ENCODE results near the gene PROX1. TPM values are rescaled to one million over a fixed set of nuclear protein-coding genes. Genes with fewer than 3 reads are reported as not detected.

PROX1 gene
- polyA plus RNA-seq, 1 donor (not counting 4 experiments of a cell fraction or from before 2014, with no cell fraction given): 0.20 TPM

- TF ChIP-seq CTCF (optimal IDR thresholded peaks at IDR 0.05 in 1 of 3, IDR thresholded peaks at IDR 0.05 in 1 of 3, conservative IDR thresholded peaks at IDR 0.05 in 1 of 3; ENCODE audit: extremely low read depth in 1 of 3, insufficient read depth in 2 of 3, low read length in 3 of 3) (no peak), EZH2 (IDR thresholded peaks at IDR 0.05; ENCODE audit: low read length) (no peak)
- no peak overlapping the region for H3K27ac ChIP-seq (ENCODE audit: control insufficient read depth, insufficient read depth, low read length)
- no peak overlapping the region for H2AFZ ChIP-seq (ENCODE audit: control insufficient read depth, low read length)
- no peaks in the 10 kb centered on the region for H3K9me1 ChIP-seq (ENCODE audit: control insufficient read depth, extremely low read depth, insufficient read depth, low read length)
- DNase-seq (ENCODE audit: low read depth, low spot score): no peak
- no peak overlapping the region for H3K4me2 ChIP-seq (ENCODE audit: control insufficient read depth, extremely low read depth, insufficient read depth, low read depth, low read length)
- dilution Hi-C loops (cut with MboI; ENCODE audit: extremely low pct_ligation_motif_present, low sequenced_read_pairs): no loop called here
- no peak for FAIRE-seq
- no peaks in the 10 kb centered on the region for H3K36me3 ChIP-seq (ENCODE audit: control insufficient read depth in 2 of 2, extremely low read depth in 1 of 2, insufficient read depth in 2 of 2, low read length in 2 of 2)
- no peak overlapping the region for H3K4me3 ChIP-seq (ENCODE audit: control insufficient read depth in 2 of 3, extremely low read depth in 1 of 3, insufficient read depth in 2 of 3, low read depth in 1 of 3, low read length in 3 of 3)
- no peaks in the 10 kb centered on the region for H3K79me2 ChIP-seq (ENCODE audit: control insufficient read depth, insufficient read depth, low read length)
- H3K27me3 ChIP-seq (ENCODE audit: control insufficient read depth, extremely low read depth, insufficient read depth, low read length): peaks cover 5% of the 10 kb centered on the region
- no peak overlapping the region for H3K9ac ChIP-seq (ENCODE audit: control insufficient read depth, extremely low read depth, insufficient read depth, low read length)
- H4K20me1 ChIP-seq (ENCODE audit: control insufficient read depth, extremely low read depth, insufficient read depth, low read length): no peaks in the 10 kb centered on the region
- H3K9me3 ChIP-seq (ENCODE audit: control insufficient read depth, low read depth, low read length): no peaks in the 10 kb centered on the region
- no peaks in the 10 kb centered on the region for H3K4me1 ChIP-seq (ENCODE audit: control insufficient read depth, extremely low read depth, insufficient read depth, low read length)
Measured at GRCh38 chr1:213939888-213940287, 47.9 kb upstream of the PROX1 start.

GRCh38 chr1:213940947-213941346, 46.8 kb upstream of the PROX1 start:
- H3K9me1 ChIP-seq (ENCODE audit: control insufficient read depth, extremely low read depth, insufficient read depth, low read length): no peaks in the 10 kb centered on the region
- DNase-seq (ENCODE audit: low read depth, low spot score): no peak
- FAIRE-seq: no peak
- no peaks in the 10 kb centered on the region for H3K9me3 ChIP-seq (ENCODE audit: control insufficient read depth, low read depth, low read length)
- TF ChIP-seq CTCF (optimal IDR thresholded peaks at IDR 0.05 in 1 of 3, IDR thresholded peaks at IDR 0.05 in 1 of 3, conservative IDR thresholded peaks at IDR 0.05 in 1 of 3; ENCODE audit: extremely low read depth in 1 of 3, insufficient read depth in 2 of 3, low read length in 3 of 3): no peak
- TF ChIP-seq EZH2 (IDR thresholded peaks at IDR 0.05; ENCODE audit: low read length): no peak
- no peak overlapping the region for H2AFZ ChIP-seq (ENCODE audit: control insufficient read depth, low read length)
- no peak overlapping the region for H3K4me3 ChIP-seq (ENCODE audit: control insufficient read depth in 2 of 3, extremely low read depth in 1 of 3, insufficient read depth in 2 of 3, low read depth in 1 of 3, low read length in 3 of 3)
- no peaks in the 10 kb centered on the region for H3K4me1 ChIP-seq (ENCODE audit: control insufficient read depth, extremely low read depth, insufficient read depth, low read length)
- no peaks in the 10 kb centered on the region for H4K20me1 ChIP-seq (ENCODE audit: control insufficient read depth, extremely low read depth, insufficient read depth, low read length)
- dilution Hi-C loops (cut with MboI; ENCODE audit: extremely low pct_ligation_motif_present, low sequenced_read_pairs): no loop called here
- peaks cover 5% of the 10 kb centered on the region for H3K27me3 ChIP-seq (ENCODE audit: control insufficient read depth, extremely low read depth, insufficient read depth, low read length)
- H3K36me3 ChIP-seq (ENCODE audit: control insufficient read depth in 2 of 2, extremely low read depth in 1 of 2, insufficient read depth in 2 of 2, low read length in 2 of 2): no peaks in the 10 kb centered on the region
- H3K79me2 ChIP-seq (ENCODE audit: control insufficient read depth, insufficient read depth, low read length): no peaks in the 10 kb centered on the region
- H3K4me2 ChIP-seq (ENCODE audit: control insufficient read depth, extremely low read depth, insufficient read depth, low read depth, low read length): no peak overlapping the region
- H3K27ac ChIP-seq (ENCODE audit: control insufficient read depth, insufficient read depth, low read length): no peak overlapping the region
- no peak overlapping the region for H3K9ac ChIP-seq (ENCODE audit: control insufficient read depth, extremely low read depth, insufficient read depth, low read length)

Measured in keratinocyte (primary cell).